ENCODE results near the gene VSX2. TPM values are rescaled to one million over a fixed set of nuclear protein-coding genes. Genes with fewer than 3 reads are reported as not detected.
A peak's percentile ranks its signal among the peaks of the same experiment; 100 is the strongest.

Gene VSX2
- total and polyA plus RNA-seq, 7 donors: 0.04 TPM; not detected in 6

DNA sequence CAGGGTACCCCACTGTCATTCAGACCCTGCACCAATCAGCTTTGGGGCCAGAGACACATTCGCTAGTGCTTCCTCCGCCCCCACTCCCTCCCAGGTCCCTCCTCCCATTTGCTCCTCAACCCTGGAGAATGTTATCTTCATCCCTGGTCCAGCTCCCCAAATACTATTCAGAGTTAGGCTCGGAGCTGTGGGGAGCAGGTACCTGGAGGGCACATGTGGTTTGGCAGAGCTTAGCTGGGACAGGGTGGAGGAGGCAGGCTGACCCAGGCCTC, 19.5 kb downstream of the VSX2 start:
- H3K4me1 ChIP-seq: peaks cover 0 to 19% (median 15%) of the 10 kb centered on the region in 4 donors
- peak overlapping the region in 1 of 4 donors; percentile 63 for H3K4me3 ChIP-seq
- 69 to 70% methylated on average over 3 of the region's 3 CpGs for WGBS, 2 donors
- DNase-seq: no peak
- peaks cover 0 to 20% (median 6%) of the 10 kb centered on the region in 3 donors for H3K27me3 ChIP-seq
- no peaks in the 10 kb centered on the region for H3K9me3 ChIP-seq
- H3K27ac ChIP-seq: no peak overlapping the region
- TF ChIP-seq EP300 (IDR thresholded peaks at IDR 0.05) (no peak), POLR2A (IDR thresholded peaks at IDR 0.05) (no peak), POLR2AphosphoS5 (IDR thresholded peaks at IDR 0.05) (no peak)
- TF ChIP-seq, protein P1, sequence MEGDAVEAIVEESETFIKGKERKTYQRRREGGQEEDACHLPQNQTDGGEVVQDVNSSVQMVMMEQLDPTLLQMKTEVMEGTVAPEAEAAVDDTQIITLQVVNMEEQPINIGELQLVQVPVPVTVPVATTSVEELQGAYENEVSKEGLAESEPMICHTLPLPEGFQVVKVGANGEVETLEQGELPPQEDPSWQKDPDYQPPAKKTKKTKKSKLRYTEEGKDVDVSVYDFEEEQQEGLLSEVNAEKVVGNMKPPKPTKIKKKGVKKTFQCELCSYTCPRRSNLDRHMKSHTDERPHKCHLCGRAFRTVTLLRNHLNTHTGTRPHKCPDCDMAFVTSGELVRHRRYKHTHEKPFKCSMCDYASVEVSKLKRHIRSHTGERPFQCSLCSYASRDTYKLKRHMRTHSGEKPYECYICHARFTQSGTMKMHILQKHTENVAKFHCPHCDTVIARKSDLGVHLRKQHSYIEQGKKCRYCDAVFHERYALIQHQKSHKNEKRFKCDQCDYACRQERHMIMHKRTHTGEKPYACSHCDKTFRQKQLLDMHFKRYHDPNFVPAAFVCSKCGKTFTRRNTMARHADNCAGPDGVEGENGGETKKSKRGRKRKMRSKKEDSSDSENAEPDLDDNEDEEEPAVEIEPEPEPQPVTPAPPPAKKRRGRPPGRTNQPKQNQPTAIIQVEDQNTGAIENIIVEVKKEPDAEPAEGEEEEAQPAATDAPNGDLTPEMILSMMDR (IDR thresholded peaks at IDR 0.05): no peak
- no peaks in the 10 kb centered on the region for H3K36me3 ChIP-seq
- intact Hi-C loops (cut with DNase I): loop anchor here (5.0 kb wide), 1 partner anchor 44 kb away; the partner anchor contains the start of gene ABCD4

DNA sequence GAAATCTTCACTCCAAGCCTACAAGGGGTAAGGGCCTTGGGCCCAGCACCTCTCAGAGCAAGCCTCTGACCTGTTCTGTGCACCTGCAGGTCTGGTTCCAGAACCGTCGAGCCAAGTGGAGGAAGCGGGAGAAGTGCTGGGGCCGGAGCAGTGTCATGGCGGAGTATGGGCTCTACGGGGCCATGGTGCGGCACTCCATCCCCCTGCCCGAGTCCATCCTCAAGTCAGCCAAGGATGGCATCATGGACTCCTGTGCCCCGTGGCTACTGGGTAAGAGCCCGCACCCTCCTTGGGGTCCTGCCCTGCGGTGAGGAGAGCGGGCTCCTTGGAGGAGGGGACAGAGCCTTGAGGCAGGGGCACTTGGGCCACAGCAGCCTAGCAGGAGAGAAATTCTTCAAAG, 20.3 kb downstream of the VSX2 start:
- intact Hi-C loops (cut with DNase I): loop anchor here (5.0 kb wide), 1 partner anchor 43 kb away; the partner anchor contains the start of gene ABCD4

DNA sequence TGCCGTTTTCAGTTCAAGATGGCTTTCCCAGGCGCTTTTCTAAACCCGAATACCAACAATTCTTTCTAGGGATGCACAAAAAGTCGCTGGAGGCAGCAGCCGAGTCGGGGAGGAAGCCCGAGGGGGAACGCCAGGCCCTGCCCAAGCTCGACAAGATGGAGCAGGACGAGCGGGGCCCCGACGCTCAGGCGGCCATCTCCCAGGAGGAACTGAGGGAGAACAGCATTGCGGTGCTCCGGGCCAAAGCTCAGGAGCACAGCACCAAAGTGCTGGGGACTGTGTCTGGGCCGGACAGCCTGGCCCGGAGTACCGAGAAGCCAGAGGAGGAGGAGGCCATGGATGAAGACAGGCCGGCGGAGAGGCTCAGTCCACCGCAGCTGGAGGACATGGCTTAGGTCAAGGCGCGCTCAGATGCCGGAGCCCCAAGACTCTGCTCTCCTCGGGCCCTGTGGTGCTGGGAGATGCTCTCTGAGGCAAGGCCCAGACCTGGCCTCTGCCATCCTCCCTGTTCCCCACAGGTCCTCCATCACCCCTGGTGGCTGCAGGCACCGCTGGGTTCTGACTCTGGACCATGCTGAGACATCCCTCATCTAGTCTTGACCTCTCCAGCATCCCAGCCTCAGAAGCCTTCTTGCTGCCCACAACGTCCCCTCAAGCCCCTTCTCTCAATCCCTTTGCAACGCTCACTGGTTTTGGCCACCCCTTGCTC, 21.4 kb downstream of the VSX2 start:
- Histone ChIP-seq H3K9me3 (no peaks in the 10 kb centered on the region), H3K27ac (no peak overlapping the region), H3K27me3 (peaks cover 0 to 20% (median 6%) of the 10 kb centered on the region in 3 donors), H3K36me3 (no peaks in the 10 kb centered on the region), H3K4me1 (peaks cover 0 to 19% (median 15%) of the 10 kb centered on the region in 4 donors), H3K4me3 (no peak overlapping the region)
- DNase-seq: no peak
- TF ChIP-seq POLR2A (IDR thresholded peaks at IDR 0.05) (no peak), EP300 (IDR thresholded peaks at IDR 0.05) (no peak)
- intact Hi-C loops (cut with DNase I): no loop called here
- WGBS, 2 donors: 94 to 95% methylated on average over 29 of the region's 29 CpGs

More for the DNA sequence above, 20.3 kb downstream of the VSX2 start:
- Histone ChIP-seq H3K27ac (no peak overlapping the region), H3K9me3 (no peaks in the 10 kb centered on the region), H3K36me3 (no peaks in the 10 kb centered on the region), H3K4me3 (no peak overlapping the region), H3K27me3 (peaks cover 0 to 20% (median 6%) of the 10 kb centered on the region in 3 donors), H3K4me1 (peaks cover 0 to 19% (median 15%) of the 10 kb centered on the region in 4 donors)
- TF ChIP-seq POLR2AphosphoS5 (IDR thresholded peaks at IDR 0.05): no peak
- no peak for TF ChIP-seq EP300 (IDR thresholded peaks at IDR 0.05)
- no peak for TF ChIP-seq POLR2A (IDR thresholded peaks at IDR 0.05)
- 97% methylated on average over 12 of the region's 12 CpGs for WGBS, 2 donors
- no peak for DNase-seq

DNA sequence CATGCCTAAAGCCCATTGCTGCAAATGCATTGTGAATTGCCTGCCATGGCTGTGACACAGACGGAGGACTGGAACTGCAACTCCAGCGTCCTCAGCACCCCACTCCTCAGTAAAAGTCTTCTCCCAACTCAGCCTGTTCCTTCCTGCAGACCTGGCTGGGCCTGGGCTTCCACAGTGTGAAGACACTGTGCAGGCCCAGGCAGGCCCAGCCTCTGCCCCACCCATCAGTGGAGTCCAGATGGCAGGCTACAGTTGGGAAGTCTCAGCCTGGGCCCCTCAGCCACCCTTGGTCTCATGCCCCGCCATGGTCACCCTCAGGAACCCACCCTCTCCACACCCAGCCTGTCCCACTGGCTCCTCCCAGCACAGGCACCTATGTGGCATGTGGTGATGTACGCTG, 22.0 kb downstream of the VSX2 start:
- TF ChIP-seq POLR2A (IDR thresholded peaks at IDR 0.05) (no peak), POLR2AphosphoS5 (IDR thresholded peaks at IDR 0.05) (no peak), EP300 (IDR thresholded peaks at IDR 0.05) (no peak)
- TF ChIP-seq, protein P1 (IDR thresholded peaks at IDR 0.05): no peak
- intact Hi-C loops (cut with DNase I): no loop called here
- Histone ChIP-seq H3K27me3 (peaks cover 0 to 20% (median 6%) of the 10 kb centered on the region in 3 donors), H3K4me1 (peaks cover 0 to 19% (median 15%) of the 10 kb centered on the region in 4 donors), H3K36me3 (no peaks in the 10 kb centered on the region), H3K27ac (no peak overlapping the region), H3K4me3 (no peak overlapping the region), H3K9me3 (no peaks in the 10 kb centered on the region)
- WGBS, 2 donors: 72 to 83% methylated on average over 4 of the region's 4 CpGs
- DNase-seq: no peak

DNA sequence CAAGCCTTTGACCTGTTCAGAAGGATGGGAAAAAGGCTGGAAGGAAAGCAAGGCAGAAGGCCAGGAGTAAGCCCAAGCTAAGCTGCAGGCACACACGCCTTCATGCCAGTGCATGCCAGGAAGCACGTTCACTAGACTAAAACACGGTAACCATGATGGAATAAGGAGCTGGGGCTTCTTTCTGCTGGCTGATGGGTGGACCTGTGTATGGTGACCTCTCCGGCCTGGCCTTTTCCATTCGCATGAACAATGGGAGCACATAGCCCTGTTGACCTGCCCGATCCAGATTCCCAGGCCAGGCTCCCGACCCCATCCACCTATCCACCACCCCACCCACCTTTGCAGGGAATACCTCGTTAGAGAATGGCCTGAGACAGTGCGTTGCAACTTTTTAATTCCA, 22.8 kb downstream of the VSX2 start:
- H3K9me3 ChIP-seq: no peaks in the 10 kb centered on the region
- intact Hi-C loops (cut with DNase I): no loop called here
- no peak for DNase-seq
- no peak overlapping the region for H3K27ac ChIP-seq
- peaks cover 0 to 18% (median 6%) of the 10 kb centered on the region in 3 donors for H3K27me3 ChIP-seq
- peaks cover 0 to 15% (median 12%) of the 10 kb centered on the region in 4 donors for H3K4me1 ChIP-seq
- TF ChIP-seq POLR2AphosphoS5 (IDR thresholded peaks at IDR 0.05): no peak
- TF ChIP-seq POLR2A (IDR thresholded peaks at IDR 0.05): no peak
- TF ChIP-seq, protein P1 (IDR thresholded peaks at IDR 0.05): no peak
- no peak for TF ChIP-seq EP300 (IDR thresholded peaks at IDR 0.05)
- WGBS, 2 donors: 94 to 96% methylated on average over 9 of the region's 9 CpGs
- H3K36me3 ChIP-seq: no peaks in the 10 kb centered on the region
- H3K4me3 ChIP-seq: no peak overlapping the region

Data from sigmoid colon (tissue), 7 donors.